Measurements from ENCODE around the gene APOA1.

GRCh38 chr11:116787786-116788486, 49.5 kb downstream of the APOA1 start, which contains the start of gene ZPR1:
- TF ChIP-seq POLR2A (IDR thresholded peaks at IDR 0.05; ENCODE audit: low read depth, low read length): peak; percentile 86
- TF ChIP-seq POLR2AphosphoS5 (IDR thresholded peaks at IDR 0.05; ENCODE audit: low read depth, low read length): peak; percentile 85
- TF ChIP-seq TAF1 (IDR thresholded peaks at IDR 0.05; ENCODE audit: low read depth, low read length): peak; percentile 73; the same call in 1 of the 2 replicates
- TF ChIP-seq PAX5 (IDR thresholded peaks at IDR 0.05; ENCODE audit: insufficient read depth, low read length, severe bottlenecking): no peak
- TF ChIP-seq SPI1 (IDR thresholded peaks at IDR 0.05; ENCODE audit: low read depth, low read length): no peak; the same call in 1 of the 2 replicates
- TF ChIP-seq POU2F2 (IDR thresholded peaks at IDR 0.05; ENCODE audit: low read depth, low read length): no peak

All from GM12891 (cell line).